NCI-H2029 (cell line): ENCODE data around the gene CYP46A1.

Experiments
- DNase-seq: peaks from one replicate; lab custom pipeline; 2025; lab: John Stamatoyannopoulos, UW

CYP46A1 gene

DNA sequence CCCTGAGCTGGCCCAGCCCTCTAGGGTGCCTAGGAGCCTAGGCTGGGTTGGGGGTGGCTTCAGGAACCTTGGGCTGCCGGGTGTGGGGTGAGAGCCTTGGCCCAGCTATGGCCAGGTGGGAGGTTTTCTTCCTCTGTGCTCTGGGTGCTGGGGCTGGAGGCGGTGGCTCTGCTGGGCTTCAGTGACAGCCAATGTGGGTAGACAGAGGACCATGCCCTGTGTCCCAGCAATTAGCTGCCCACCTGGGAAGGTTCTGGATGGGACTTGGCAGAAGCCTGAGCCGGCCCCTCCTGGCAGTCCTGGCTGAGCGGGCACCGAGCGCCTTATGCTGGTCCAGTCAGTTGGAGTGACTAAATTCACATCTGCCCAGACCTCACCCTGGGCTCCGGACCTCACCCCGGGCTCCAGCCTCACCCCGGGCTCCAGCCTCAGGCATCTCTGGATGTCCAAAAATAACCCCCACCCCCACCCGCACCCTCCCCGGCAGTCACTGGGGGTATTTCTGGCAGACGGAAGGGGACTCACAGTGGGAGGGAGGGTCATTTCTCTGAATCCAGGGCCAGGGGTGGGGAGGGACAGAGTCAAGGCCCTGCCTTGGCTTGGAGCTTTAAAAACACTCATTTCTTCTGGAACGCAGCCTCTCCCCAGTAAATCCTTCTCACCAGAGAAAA lies 46.9 kb downstream of the CYP46A1 start:
- no peak for DNase-seq

DNA sequence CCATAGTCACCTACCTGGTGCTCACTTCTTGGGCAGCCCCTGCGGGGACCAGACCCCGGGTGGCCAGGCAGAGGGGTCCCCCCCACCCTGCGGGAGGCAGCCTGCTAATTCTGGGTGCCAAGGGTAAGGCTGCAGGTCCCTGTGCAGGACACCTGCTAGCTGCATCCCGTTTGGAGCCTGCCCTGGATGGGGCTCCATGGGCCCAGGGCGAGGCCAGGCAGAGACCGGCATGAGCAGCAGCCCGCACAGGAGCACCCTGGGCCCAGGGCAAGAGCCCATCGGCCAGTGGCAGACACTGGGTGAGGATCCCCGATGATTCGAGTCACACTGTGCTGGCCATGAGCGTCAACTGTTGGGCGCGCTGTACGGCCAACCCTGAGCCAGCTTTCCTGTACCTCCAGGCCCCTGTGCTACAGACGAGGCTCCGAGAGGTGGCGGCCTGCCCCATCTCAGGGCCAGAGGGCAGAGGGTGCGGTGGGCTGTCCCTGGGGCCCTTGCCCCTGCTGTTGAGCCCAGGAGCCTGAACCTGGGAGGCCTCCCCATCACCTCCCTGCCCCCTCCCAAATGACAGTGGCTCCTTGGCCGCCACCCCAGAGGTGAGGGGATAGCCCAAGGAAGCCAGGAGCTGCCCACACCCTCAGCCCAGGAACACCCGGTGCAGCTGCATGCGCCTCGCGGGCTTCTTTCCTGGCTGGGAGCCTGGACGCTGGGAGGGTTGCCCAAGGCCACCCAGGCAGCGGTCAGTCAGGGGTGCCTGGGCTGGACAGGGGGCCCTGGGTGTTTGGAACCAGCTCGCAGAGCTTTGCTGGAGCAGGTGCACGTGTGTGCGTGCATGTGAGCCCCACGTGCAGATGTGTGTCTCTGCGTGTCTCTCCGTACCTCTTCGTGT lies 47.7 kb downstream of the CYP46A1 start:
- no peak for DNase-seq

DNA sequence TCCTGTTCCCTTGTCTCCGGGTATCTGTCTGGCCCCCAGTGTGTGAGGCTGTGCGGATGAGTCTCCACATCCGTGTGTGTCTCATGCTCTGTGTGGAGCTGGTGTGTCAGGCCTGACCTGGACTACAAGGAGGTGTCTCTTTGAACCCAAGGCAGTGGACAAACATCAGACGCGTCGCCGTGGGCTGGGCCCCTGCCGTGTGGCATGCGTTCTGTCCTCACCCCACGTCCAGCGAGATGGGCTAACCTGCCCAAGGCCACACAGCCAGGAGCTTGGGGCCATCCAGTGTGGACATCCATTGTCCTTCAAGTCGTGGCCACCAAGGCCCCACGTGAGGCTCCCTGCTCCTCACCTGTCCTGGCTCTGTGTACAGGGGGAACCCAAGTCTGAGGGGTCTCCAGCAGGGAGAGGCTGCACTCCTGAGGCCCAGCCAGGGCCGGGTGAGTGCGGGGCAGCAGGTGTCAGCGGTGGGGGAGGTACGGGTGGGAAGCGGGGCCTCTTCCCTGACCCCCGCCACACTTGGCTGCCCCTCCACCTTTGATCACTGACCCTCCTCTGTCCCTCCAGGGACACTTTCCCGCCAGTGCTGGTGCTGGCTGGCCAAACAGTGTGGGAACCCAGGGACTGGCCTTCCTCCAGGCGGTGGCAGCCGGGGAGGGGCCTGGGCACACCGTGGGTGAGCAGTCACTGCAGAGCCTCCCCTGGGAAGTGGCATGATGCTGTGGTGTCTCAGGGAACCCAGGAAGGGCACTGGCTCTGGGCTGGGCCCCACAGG lies 48.5 kb downstream of the CYP46A1 start:
- no peak for DNase-seq

DNA sequence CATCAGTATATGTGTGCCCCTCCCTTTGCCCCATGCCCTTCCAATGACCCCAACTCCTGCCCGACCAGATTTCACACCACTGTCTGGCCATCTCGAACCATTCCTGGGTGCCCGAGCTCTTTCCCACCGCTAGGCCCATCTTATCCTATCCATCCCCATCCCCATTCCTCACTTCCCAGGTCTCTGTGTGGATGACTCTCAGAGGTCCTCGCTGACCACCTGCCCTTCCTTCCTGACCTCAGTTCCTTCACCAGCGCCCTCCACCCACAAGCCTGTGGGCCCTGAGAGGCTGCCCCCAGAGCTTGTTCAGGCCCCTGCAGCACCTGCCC lies 49.1 kb downstream of the CYP46A1 start:
- no peak for DNase-seq

DNA sequence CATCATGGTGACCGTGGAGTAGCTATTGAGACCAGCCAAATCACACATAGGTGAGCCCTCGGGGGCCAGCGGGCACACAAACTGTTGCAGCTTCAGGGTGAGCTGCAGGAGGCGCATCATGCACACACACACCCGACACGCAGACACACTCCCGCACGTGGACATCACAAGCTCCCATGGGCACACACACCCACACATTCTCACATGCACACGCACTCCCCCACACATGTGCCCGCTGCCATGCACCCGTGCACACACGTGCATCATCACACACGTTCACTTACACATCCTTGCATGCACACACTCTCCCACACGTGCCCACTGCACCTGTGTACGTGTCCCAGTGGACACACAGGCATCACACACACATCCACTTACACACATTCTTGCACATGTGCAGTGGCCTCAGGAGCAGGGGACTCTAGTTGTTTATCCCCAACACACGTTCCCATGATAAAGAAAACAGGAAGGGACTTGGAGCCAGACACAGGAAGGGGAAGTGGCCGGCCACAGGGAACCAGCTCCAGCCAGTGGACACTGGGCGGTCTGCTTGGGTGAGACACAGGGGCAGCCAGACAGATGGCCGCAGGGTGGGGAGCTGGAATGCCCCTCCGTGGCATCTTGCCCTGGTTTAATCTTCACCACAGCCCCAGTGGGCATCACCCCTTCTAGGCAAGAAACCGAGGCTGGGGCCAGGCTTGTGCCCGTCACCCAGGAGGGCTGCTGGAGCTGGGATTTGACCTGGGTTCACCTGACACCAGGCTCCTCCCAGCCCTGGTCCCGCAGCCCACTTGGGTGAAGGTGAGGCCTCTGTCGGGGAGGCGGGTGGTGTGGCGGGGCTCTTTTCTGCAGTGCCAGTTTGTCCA lies 49.7 kb downstream of the CYP46A1 start:
- DNase-seq: no peak

DNA sequence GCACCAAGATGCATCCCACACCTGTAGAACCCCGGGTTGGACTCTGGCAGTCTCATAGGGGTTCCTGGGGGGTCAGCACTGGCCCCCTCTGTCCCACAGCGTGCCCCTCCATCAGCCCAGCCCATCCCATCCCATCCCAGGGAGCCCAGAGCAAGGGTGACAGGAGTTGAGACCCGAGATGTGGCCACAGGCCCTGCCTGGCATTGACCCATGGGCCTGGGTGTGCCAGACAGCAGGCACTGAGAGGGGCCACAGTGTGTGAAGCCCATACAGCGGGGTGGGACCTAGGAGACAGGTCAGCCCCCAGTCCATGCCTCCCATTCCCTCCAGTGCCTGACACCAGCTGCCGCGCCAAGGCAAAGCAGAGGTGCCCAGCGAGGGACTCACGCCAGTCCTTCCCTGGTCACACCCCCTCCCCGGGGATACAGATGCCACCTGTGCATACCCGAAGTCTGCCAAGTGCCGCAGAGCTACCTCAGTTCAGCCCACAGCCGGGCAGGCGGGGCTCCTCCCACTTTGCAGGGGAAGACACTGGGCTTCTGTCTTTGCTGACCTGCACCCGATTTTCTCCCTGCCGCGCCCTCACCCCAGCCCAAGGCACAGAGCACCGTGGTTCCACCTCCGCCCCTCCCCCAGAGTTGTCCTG lies 50.4 kb downstream of the CYP46A1 start:
- no peak for DNase-seq

DNA sequence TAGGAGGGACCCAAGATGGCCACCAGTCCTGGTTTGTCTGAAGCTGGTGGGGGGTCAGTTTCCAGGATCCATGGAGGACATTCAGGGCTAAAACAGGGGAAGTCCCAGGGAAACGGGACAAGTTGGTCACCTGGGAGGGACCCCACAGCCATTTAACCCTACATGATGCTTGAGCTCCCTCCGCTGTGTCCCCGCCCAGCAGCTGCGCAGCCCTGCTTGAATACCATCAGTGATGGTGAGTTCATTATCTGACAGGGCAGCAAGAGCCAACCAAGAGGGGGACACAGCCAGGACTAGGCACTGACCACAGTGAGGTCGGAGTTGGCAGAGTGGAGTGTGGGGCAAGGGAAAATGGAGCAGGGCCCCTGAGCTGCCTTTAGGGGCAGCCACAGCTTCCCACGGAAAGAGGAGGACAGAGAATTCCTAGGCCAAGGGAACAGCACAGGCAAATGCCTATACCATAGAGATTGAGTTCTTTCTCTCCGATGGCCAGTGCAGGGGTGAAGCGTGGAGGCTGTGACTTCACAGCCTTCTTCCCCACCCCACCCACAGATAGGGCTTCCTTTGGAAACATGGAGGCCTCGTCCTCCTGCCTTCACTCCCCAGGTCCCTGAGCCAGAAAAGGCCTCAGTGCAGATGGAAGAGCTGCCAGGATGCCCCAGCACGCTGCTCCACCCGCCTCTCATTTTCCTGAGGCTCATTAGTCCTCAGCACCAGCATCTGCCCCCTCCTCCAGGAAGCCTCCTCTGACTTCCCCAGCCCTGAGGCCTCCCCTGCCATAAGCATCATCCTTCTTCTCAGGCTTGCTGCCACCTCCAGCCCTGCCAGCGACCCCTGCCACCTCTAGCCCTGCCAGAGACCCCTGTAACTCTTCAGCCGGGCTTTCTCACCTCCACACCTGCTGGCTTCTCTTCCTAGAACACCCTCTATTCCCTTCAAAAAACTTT lies 51.4 kb downstream of the CYP46A1 start:
- no peak for DNase-seq

DNA sequence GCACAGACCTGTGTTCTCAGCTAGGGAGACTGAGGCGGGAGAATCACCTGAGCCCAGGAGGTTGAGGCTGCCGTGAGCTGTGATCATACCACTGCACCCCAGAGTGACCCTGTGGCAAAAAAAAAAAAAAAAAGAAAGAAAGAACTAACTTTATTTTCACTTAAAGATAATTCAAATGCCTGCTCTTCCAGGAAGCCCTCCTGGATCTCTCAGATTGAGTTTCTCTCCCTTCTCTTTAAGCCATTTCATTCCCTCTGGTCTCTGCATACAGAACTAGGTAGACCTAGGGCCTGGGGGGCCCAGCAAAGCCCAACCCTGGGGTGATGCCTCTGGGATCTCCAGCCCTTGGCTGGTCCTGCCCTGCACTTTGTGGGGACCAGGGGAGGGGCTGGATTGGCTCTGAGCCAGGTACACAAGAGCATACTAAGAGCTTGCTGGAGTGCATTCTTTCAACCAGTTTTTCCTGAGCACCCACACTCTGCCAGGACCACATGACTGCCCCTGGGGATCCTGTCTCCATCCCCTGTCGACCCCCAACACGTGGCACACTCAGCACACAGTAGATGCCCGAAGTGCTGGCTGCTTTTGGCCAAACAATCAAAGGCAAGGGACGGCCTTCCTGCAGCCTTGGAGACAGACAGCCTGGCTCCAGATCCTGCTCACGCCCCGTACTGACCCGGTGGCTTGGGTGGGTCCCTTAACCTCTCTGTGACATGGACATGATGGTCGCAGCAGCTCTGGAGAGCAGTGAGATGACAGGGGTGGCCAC lies 52.7 kb downstream of the CYP46A1 start:
- DNase-seq: no peak

DNA sequence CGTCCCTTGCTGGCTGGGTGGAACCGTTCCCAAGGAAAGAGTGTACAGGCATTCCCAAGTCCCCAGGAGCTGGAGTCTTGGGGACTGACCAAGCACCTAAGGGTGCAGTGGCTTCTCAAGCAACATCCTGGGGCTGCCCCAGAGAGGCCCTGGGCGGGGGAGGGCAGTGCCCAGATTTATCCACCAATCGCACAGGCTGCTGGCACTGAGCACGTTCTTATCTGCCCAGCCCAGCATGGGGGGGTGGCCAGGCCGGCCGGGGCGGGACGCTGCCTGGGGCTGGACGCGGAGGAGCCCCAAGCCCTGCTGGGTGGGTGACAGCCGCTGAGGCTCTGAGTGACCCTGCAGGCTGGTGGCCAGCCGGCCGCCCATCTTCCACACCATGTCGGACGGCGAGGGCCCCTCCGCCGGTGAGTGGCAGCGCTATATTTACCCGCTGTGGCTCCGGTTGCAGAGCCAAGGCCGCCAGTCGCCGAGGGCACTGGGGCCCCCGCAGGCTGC lies 53.4 kb downstream of the CYP46A1 start:
- DNase-seq: no peak

DNA sequence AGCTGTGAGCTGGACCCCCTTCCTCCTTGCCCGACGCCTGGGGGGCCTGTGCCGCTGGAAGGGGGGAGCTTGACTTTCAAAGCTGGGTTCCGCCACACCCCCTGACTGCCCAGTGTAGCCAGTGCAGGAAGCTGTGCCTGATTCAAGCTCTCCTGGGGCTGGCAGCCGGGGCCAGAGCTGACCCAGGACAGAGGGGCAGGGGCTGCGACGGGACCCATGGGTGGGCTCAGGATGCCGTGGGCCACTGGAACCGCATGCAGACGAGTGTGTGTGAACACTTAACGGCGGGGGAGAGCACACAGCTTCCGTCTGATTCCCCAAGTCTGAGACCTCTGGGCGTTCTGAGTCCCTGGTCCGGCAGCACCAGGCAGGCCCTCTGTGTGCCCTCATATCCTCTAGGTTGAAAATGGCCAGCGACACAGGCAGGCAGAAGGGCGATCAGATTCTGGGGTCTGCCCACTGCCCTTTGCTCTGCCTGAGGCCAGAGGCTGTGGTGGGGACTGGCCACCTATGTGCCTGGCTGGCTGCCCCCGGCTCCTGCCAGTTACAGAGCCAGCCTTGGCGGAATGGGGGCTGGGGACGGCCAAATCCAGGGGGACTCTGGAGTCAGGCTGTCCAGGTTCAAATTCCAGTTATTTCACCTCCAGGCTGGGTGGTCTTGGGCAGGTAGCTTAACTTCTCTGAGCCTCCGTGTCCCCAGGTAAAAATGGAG lies 54.0 kb downstream of the CYP46A1 start:
- no peak for DNase-seq

DNA sequence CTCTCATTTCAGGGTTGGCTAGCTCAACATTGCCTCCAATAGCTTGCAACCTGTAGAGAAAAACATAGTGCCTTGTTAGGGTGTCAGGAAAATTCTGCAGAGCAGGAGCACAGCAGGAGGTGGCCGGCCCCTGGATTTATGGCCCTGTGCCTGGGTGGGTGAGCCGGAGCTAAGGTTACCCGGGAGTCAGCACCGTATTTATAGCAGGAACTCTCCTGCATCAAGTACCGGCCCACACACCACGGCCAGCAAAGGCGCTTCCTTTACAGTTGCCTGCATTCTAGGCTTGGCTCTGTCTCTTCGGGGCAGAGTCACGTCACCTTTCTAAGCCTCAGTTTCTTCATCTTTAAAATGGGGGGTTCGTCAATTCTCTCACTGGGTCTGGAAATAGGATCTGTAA lies 56.3 kb downstream of the CYP46A1 start:
- DNase-seq: no peak

DNA sequence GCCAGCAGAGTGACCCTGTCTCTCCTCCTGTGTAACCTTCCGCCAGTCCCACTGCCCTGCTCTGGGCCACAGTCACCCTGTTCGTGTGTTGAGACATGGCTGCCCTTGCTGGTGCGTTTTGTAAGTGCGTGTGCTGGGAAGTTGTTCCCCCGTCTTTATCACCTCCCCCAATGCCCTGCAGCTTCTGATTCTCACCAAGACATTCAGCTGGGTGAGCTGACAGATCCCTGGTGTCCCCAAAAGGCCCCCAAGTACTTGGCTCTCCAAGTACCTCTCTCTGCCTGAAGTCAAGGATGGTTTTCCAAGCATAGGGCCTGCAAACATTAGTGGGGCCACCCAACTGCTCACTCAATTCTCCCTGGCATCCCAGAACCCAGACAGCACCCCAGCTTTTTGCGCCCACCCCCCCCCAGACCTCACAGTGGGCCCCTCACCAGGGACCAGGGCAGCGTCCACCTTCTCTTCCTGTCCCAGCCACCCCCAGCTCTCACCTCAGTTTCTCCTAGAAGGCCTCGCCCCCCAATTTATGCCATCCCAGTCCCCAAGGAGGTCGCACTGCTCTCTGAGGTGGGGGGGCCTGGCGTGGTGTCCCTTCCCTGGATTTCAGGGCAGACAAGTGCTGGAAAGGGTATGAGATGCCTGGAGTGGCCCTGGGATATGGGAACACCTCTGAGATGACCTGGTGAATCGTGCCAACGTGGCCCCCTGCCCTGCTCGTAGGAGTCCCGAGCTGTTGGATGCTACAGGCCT lies 57.3 kb downstream of the CYP46A1 start:
- DNase-seq: no peak

DNA sequence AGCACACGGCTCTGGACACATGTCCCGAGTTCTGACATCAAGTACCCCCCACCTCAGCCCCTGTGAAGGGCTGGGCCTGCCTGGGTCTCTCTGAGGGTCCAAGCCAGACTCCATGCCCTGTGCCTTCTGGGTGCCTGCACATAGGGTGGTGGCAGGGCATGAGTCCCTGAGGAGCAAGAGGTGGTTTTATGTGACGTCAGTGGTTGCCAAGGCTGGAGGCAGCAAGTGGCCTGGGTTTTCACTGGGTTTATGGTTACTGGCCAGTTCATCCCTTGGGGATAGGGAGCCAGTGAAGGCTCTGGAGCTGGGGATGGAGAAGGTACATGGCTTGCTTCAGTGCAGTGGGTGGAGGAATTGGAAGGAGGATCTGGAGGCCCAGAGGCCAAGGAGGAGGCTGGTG lies 58.0 kb downstream of the CYP46A1 start:
- DNase-seq: no peak

DNA sequence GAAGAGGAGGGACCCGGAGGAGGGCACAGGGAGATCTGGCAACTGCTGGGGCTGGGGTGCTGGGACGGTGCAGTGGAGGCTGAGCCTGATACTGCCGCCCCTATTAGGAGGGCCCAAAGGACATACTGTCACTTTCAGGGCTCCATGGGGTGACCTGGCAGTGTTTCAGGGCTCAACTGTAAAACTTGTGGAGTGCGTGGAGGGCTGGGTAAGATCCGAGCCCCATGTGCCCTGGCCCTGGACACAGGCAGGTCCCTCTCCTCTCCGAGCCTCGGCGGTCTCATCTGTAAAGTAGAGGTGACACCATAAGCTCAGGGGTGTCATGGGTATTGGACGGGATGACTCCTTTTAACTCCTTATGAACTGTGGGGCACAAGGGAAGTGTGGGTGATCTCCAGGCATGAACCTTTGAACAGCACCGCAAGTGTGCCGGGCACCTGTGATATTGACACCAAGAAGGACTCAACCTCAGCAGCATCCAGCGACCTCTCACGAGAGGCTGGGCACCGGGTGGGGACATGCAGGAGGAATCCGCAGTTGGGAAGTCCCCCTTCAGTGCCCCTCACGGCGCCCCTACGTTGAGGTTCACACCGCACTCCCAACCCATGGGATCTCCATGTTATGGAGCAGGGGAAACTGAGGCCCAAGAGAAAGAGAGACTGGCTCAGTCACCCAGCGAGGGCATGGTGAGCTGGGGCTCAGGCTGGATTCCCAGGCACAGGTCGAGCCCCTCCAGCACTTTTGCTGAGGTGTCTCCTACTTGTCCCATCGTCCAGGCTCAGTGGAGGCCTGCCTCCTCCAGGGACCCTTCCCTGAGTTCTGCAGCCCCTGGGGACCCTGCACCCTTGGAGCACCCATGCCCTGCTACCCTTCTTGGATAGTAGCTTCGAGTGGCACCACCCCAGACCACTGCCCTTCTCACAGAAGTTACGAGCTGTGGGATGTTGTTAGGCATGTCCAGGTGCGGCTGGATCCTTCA lies 58.7 kb downstream of the CYP46A1 start:
- DNase-seq: no peak

DNA sequence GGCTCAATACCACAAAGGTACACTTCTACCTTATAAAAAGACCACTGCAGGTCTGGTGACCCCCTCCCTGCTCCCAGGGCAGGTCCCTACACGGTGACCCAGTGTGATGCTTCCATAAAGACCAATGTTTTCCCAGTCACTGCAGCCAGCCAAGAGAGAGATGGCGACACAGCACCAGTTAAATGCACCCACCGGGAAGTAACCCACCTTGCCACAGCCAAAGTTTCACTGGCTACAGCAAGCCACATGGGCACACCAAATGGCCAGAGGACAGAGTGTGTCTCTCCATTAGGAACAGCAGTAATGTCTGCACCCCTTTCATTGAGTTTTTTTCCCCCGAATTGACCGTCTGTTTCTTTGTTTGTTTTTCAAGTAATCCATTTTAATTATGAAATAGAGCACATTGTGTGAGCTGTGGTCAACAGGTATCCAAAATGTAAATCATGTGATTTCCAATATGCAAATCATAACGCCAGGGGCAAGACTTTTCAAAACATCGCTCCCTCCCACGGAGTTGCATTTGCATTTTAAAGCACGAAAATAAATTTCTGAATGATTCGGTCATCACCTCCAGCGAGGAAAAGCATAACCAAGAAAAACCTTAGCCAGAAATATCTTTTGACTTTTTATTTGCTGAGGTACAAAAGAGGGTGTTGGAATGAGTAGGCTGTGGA lies 60.2 kb downstream of the CYP46A1 start:
- no peak for DNase-seq

DNA sequence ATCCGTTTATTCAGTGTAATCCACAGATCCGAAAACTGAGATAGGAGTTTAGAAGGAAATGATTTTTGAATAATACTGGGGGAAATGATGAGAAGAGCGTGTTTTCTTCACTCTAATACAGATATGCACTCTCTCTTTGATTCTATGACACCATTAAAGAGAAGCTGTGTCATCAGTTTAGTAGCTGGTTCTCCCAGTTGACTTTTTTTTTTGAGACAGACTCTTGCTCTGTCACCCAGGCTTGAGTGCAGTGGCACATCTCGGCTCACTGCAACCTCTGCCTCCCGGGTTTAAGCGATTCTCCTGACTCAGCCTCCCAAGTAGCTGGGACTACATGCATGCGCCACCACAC lies 60.8 kb downstream of the CYP46A1 start:
- DNase-seq: no peak
